Neuron (in vitro differentiated cells): ENCODE measurements around the gene SLC16A3.

ENCODE experiments used
- H2AFZ ChIP-seq: one replicate; pipeline ENCODE4 v1.6.1; 2013; ENCODE audit warnings: low read depth, mild to moderate bottlenecking, inconsistent platforms, low read length, moderate library complexity
- H3K27me3 ChIP-seq: one replicate; pipeline ENCODE4 v1.6.1; 2013; ENCODE audit warnings: low read length; ENCODE audit not compliant: insufficient read depth
- H3K36me3 ChIP-seq: one replicate; pipeline ENCODE4 v1.6.1; 2013; ENCODE audit warnings: low read length; ENCODE audit not compliant: insufficient read depth
- H3K4me1 ChIP-seq: one replicate; pipeline ENCODE4 v1.6.1; 2013; ENCODE audit warnings: low read length; ENCODE audit not compliant: insufficient read depth
- H3K4me3 ChIP-seq: 2 replicates; pipeline ENCODE4 v1.5.1; 2013; ENCODE audit warnings: mild to moderate bottlenecking, low read length, moderate library complexity
- H3K9me3 ChIP-seq: one replicate; pipeline ENCODE4 v1.6.1; 2013; ENCODE audit warnings: low read length

SLC16A3 gene

GRCh38 chr17:82238472-82239201 is 9.8 kb downstream of the SLC16A3 start:
- H3K9me3 ChIP-seq = no peaks in the 10 kb centered on the region
- no peak overlapping the region for H2AFZ ChIP-seq
- H3K36me3 ChIP-seq = peaks cover 34% of the 10 kb centered on the region
- peaks cover 7% of the 10 kb centered on the region for H3K4me1 ChIP-seq
- H3K27me3 ChIP-seq = no peaks in the 10 kb centered on the region
- no peak overlapping the region for H3K4me3 ChIP-seq

- H3K36me3 ChIP-seq = peaks cover 41% of the 10 kb centered on the region
- H2AFZ ChIP-seq = no peak overlapping the region
- peaks cover 5% of the 10 kb centered on the region for H3K4me1 ChIP-seq
- H3K27me3 ChIP-seq = no peaks in the 10 kb centered on the region
- no peak overlapping the region for H3K4me3 ChIP-seq
- no peaks in the 10 kb centered on the region for H3K9me3 ChIP-seq
These were observed 10.6 kb downstream of the SLC16A3 start for GRCh38 chr17:82239401-82239925.

GRCh38 chr17:82239926-82240505 is 11.2 kb downstream of the SLC16A3 start:
- Histone ChIP-seq H2AFZ (no peak overlapping the region), H3K4me1 (no peaks in the 10 kb centered on the region), H3K27me3 (no peaks in the 10 kb centered on the region), H3K9me3 (no peaks in the 10 kb centered on the region), H3K4me3 (no peak overlapping the region), H3K36me3 (peaks cover 47% of the 10 kb centered on the region)

GRCh38 chr17:82240506-82241182 is 11.8 kb downstream of the SLC16A3 start:
- peaks cover 53% of the 10 kb centered on the region for H3K36me3 ChIP-seq
- no peaks in the 10 kb centered on the region for H3K27me3 ChIP-seq
- H3K4me3 ChIP-seq = no peak overlapping the region
- H3K4me1 ChIP-seq = no peaks in the 10 kb centered on the region
- no peak overlapping the region for H2AFZ ChIP-seq
- H3K9me3 ChIP-seq = no peaks in the 10 kb centered on the region

GRCh38 chr17:82241183-82241925 is 12.5 kb downstream of the SLC16A3 start:
- Histone ChIP-seq H3K9me3 (no peaks in the 10 kb centered on the region), H3K27me3 (no peaks in the 10 kb centered on the region), H3K4me3 (no peak overlapping the region), H3K4me1 (no peaks in the 10 kb centered on the region), H2AFZ (no peak overlapping the region), H3K36me3 (peaks cover 60% of the 10 kb centered on the region)

- Histone ChIP-seq H3K36me3 (peaks cover 68% of the 10 kb centered on the region), H3K27me3 (no peaks in the 10 kb centered on the region), H3K4me1 (no peaks in the 10 kb centered on the region), H3K9me3 (no peaks in the 10 kb centered on the region), H2AFZ (no peak overlapping the region), H3K4me3 (no peak overlapping the region)
These were observed 13.3 kb downstream of the SLC16A3 start for GRCh38 chr17:82241926-82242697.

GRCh38 chr17:82242698-82242976 is 13.8 kb downstream of the SLC16A3 start:
- Histone ChIP-seq H3K9me3 (no peaks in the 10 kb centered on the region), H2AFZ (no peak overlapping the region), H3K36me3 (peaks cover 72% of the 10 kb centered on the region), H3K4me1 (no peaks in the 10 kb centered on the region), H3K27me3 (no peaks in the 10 kb centered on the region), H3K4me3 (no peak overlapping the region)

GRCh38 chr17:82242977-82243647 is 14.3 kb downstream of the SLC16A3 start:
- Histone ChIP-seq H3K4me1 (no peaks in the 10 kb centered on the region), H3K36me3 (peaks cover 74% of the 10 kb centered on the region), H3K9me3 (no peaks in the 10 kb centered on the region), H2AFZ (no peak overlapping the region), H3K4me3 (no peak overlapping the region), H3K27me3 (no peaks in the 10 kb centered on the region)

GRCh38 chr17:82243648-82244412 is 15.0 kb downstream of the SLC16A3 start:
- H3K27me3 ChIP-seq = no peaks in the 10 kb centered on the region
- no peaks in the 10 kb centered on the region for H3K4me1 ChIP-seq
- no peak overlapping the region for H2AFZ ChIP-seq
- peaks cover 81% of the 10 kb centered on the region for H3K36me3 ChIP-seq
- no peak overlapping the region for H3K4me3 ChIP-seq
- H3K9me3 ChIP-seq = no peaks in the 10 kb centered on the region

GRCh38 chr17:82244413-82245133 is 15.7 kb downstream of the SLC16A3 start:
- H3K9me3 ChIP-seq = no peaks in the 10 kb centered on the region
- no peak overlapping the region for H3K4me3 ChIP-seq
- no peak overlapping the region for H2AFZ ChIP-seq
- H3K27me3 ChIP-seq = no peaks in the 10 kb centered on the region
- peaks cover 85% of the 10 kb centered on the region for H3K36me3 ChIP-seq
- no peaks in the 10 kb centered on the region for H3K4me1 ChIP-seq
